GM19438 (cell line): Measurements from ENCODE around the gene MRPS23.

Experiments used
- ATAC-seq: cut with Tn5 transposase; IDR thresholded peaks from one replicate; pipeline ENCODE4 v1.9.1; 2021; ENCODE audit warnings: low read depth; ENCODE audit not compliant: unreplicated experiment

Gene MRPS23

GRCh38 chr17:57849874-57850754 lies at the start of gene MRPS23:
TSS of gene MRPS23 (minus strand) at chr17:57850044. CDS start at chr17:57850010, 34 bp downstream.
- peak; percentile 96 for ATAC-seq

- ATAC-seq, result no peak
These were observed 49.5 kb upstream of the MRPS23 start for GRCh38 chr17:57899391-57899790.

- ATAC-seq, result no peak
These were observed 48.9 kb upstream of the MRPS23 start for GRCh38 chr17:57898487-57899311.

GRCh38 chr17:57895382-57896060 lies 45.7 kb upstream of the MRPS23 start:
- no peak for ATAC-seq

DNA sequence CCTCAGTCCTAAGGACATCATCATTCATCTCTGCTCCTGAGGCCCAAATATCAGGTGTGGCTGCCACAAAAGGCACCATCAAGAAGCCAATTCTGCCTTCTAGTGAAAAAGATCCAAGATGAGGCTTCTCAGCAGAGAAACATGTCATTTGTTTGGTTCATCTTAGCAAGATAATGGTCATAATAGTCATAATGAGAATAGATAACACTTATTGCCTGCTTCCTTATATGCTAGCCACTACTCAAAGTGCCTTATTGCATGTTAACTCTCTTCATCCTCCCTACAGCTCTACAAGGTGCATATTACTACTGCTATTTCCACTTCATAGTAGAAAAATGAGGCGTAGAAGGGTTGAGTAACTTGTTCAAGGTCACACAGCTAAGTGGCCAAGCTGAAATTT lies 45.0 kb upstream of the MRPS23 start:
- ATAC-seq, result no peak

DNA sequence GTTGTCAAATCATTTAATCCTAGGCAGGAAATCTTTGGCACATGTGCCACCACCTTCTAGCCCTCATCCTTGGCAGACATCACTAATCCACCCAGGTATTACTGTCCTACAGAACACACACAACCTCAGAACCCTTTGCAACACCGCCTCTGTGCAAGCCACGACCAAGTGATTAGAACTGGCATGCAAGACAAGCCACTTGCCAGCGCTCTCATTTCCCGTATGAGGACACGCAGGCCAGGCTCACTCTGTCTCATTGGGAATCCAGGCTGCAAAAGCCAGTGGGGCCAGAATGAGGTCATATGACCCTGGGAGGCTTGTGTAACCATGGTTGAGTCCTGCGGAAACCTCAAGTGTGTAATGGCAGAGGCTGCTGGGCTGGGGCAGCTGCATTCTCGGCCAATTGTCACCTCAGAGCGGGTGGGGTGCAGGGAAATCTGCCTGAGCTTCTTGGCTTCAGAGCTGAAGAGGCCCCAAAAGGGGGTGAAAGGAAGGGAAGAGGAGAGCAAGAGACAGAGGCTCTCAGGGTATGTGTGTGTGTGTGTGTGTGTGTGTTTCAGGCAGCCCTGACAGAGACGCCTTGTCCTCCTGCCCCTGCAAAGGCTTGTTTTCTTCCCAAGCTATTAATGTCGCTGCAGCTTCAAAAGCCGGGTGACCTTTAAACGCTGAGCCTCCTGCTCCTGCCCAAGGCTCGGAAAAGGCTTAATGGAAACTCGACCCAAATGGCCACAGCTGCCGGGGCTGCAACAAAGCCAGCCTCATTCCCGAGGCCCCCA lies 43.2 kb upstream of the MRPS23 start:
- no peak for ATAC-seq

DNA sequence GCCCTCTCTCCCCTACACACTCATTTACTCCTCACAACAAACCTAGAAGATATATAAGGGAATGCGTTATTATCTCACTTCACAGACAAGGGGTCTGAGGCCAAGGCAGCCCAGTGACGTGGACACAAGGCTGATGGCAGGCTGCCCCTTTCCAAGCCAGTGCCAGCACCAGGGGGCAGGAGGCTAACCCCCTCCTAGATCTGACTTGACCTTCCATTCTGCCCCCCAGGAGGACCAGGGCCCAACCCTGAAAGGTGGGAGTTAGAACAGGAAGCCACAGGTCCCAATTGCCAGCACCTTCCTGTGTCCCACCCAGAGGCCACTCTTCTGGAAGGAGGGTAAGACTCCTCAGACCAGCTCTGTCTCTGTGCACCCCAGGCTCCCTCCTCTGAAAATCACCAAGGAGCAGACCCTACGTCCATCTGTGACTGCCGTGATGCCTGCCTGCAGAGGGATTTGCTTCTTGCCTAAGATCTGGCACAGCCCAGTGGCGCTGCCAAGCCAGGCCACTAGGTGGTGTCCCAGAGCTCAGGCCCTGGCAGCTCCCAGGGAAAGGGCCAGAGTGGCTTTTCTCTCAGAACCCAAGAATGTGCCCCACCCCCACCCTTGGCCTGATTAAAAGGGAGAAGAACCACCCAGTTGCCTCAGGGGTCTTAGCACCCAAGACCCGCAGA lies 42.4 kb upstream of the MRPS23 start:
- no peak for ATAC-seq

DNA sequence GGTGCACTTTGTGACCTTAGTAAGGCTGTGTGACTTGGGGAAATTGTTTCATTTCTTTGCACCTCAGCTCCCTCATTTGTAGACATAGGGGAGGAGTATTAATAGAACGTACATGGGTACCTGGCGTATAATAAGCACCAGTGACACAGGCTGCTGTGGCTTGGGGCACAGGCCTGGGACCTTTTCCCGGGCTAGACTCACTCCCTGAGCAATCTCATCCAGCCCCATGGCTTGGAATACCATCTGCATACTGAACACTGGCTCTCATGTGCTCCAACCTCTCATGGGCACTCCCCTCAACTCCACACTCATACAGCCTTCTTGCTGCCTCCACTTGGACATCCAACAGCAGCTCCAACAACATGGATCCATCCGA lies 41.0 kb upstream of the MRPS23 start:
- no peak for ATAC-seq

DNA sequence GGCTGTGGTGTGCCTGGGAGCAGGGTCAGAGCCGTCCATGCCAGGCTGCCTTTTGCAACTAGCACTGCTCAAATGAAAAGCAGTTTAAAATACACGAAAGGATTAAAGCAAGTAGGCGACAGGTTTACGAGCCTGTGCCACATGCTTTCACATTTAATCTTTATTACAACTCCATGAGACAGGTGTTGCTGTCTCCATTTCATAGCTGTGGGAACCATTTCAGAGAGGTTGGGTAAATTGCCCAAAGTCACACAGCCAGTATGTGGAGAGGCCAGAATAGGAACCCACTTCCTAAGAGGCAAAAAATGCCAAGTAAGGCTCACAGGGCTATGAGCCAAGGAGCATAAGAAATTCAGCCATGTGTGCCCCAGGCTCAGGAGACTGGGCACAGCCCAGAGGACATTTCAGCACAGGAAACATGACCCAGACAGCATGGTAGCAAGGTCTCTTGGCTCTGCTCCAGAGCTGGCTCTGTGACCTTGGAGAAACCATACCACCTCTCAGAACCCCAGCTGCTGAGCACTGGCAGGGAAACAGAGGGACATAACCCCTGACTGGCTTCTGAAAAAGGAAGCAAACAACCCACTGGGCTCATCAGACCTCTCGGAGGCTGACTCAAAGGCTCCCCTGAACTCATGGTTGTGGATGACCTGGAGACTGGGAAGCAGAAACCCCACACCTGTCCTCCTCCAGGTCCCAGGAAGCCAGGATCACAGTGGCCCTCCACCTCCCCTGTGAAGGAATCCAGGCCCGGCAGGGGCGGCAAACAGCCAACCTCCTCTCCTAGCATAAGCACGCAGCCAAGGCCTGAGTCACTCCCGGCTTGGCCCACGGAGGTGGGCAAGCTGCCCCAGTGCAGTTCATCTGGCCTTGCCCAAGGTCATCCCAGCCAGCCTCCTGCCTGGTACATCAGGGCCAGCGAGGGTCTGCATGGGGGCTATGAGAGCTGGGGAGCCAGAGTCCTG lies 40.3 kb upstream of the MRPS23 start:
- no peak for ATAC-seq

DNA sequence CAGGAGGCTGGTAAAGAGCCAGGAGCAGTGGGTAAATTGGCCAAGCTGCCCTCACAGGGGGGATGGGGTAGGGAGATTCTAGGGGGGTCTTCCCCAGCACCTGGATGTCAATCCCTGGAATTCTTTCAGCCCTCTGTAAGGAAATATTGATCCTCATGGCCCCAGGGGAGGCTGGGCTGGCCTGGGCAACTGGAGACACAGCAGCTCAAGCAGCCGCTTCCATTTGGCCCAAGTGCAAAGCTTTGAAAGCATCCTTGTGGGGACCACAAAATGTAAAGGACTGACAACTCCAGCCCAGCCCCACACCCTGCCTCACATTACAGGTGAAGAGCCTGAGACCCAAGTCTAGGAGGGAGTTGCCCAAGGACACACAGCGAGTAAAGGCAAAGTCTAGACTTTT lies 39.4 kb upstream of the MRPS23 start:
- no peak for ATAC-seq

DNA sequence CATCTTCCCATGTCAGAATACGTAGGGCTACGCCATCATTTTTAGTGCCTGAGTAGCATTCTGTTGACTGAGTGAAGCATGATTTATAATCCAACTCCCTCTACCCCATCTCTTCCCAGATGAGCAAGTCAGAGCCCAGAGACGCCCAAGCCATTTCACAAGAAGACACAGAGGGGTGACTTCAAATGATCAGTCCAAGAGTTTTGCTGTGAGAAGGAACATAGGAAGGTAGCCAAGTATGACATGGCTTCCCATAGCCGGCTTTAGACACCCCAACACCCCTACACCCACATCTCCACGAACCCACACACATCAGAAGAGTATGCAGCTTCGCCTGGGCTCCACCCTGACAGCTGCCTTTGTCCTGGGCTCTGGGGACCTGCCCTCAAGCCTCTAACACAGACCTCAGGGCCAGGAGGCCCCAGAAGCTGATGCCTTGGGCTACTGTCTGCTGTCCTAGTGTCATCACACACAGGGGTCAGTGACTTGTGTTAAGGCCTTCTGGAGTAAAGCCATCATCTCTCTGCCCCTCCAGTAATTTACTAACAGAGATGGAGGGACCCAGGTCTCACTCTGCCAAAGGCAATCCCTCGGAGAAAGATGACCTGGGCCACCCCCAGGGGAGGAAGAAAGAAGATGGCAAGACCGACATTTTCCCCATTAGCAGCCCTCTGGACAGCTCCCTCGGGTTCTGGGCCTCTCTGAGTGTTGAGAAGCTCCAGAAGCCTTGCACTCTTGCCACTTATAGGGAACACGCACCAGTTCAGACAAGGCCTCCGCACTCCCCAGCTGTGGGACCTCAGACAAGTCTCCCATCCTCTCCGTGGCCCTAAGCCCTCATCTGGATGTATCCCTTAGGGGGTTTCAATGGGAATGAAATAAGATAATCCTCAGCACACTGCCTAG lies 38.7 kb upstream of the MRPS23 start:
- no peak for ATAC-seq

GRCh38 chr17:57887161-57887560 lies 37.3 kb upstream of the MRPS23 start:
- no peak for ATAC-seq

GRCh38 chr17:57886020-57886419 lies 36.2 kb upstream of the MRPS23 start:
- no peak for ATAC-seq

DNA sequence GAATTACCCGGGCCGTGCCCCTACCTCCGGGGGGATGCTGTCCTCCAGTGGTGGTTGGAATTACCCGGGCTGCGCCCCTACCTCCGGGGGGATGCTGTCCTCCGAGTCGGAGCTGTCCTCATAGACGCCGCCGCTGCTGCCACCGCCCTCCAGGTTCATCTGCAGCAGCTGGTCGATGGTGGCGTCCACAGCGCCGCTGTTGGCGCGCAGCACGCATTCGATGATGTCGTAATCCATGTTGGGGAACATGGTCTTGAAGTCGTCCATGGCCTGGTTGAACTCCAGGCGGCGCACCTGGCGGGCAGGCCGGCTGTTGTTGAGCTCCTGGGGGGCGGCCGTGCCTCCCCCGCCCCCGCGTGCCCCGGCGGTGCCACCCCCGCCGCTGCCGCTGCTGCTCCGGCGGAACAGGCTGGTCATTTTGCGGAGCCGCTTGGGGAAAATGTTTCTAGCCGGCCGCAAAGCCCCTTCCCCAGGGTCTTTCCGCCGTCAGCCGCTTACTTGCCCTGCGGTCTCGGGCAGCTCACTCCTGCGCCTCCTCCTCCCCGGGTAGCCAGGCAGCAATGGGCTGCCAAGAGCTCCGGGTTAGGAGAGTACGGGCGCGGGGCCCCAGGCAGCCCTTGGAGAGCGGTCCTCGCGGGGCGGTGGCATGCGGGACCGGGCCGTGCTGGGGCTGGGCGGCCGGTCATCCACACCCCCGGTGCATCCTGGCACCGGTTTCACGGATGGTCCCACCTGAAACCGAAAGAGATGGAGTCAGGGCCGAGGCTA lies 35.5 kb upstream of the MRPS23 start:
- ATAC-seq, result no peak

- no peak for ATAC-seq
These were observed 32.0 kb upstream of the MRPS23 start for GRCh38 chr17:57881783-57882351.

DNA sequence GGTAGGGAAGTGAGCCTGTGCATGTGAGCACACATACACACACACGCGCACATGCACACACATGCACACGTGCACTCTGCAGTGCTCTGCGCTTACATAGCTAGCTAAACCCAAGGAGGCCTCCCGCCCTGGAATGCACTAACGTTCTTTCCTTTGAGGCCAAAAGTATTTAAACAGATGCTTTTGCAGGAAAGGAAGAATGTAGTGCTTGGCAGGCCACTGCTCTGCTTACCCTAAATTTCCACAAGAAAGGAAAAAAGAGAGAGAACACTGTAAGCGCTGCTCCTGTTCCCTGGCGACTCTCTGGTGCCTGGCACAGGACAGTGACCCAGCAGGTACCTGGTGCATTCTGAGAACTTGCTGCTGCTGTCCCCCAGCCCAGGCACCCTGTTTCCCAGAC lies 31.3 kb upstream of the MRPS23 start:
- no peak for ATAC-seq

- no peak for ATAC-seq
These were observed 30.2 kb upstream of the MRPS23 start for GRCh38 chr17:57880086-57880456.
